AG20443 (cell line): ENCODE data around the gene SLC24A4.

ENCODE experiments used
- DNase-seq: peaks from one replicate; pipeline ENCODE4 v3.0.0; 2012; ENCODE audit warnings: low spot score, mixed read lengths

SLC24A4 gene

DNA sequence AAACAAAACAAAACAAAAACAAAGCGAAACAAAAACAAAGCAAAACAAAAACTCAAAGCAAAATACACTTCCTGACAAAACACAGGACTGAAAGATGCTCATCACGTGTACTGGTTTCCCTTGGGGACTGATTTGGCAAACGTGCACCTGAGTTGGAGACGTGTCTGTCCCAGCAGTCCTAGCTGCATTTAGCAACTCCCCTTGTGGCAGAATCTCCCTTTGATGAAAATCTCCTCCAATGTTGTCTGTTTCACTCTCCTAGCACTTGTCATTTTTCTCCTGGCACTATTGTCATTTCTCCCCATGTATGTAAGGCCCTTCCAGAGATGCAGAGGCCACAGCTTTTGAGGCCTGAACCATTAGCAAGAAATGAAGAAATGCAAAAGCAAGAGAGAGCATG, 6.8 kb upstream of the SLC24A4 start:
- DNase-seq = no peak

- no peak for DNase-seq
Measured at GRCh38 chr14:92316937-92317336, 6.0 kb upstream of the SLC24A4 start.

DNA sequence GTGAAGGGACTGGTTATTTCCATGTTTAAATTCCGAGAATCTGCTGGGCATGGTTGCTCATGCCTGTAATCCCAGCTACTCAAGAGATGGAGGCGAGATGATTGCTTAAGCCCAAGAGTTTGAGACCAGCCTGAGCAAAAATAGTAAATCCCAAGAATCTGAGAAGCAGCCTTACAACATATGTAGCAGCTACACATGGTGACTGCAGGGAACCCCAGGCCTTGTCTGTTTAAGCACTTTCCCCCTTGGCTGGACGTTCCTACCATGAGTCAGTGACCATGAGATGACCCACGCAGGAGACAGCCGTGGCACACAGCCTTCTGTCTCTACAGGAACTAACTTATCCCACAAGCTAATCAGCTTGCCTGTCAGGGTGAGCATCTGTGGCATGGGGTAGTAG, 5.5 kb upstream of the SLC24A4 start:
- peak; percentile 58 for DNase-seq

DNA sequence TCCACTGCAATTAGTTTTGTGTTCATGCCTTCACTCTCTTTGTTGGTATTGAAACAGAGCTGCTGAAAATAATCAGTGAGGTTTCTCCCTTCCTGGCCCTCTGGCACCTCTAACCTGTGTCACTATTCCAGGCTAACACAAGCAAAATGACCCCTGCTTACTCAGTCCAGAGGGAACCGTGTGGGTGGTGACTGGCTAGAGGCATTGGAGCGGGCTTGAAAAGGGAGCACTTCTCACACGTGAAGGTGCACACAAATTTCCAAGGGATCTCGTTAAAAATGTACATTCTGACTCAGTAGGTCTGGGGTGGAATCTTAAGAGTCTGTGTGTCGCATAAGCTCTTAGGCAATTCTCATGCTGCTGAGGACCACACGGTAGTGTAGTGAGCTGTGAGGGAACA, 1.3 kb upstream of the SLC24A4 start:
- DNase-seq = no peak

DNA sequence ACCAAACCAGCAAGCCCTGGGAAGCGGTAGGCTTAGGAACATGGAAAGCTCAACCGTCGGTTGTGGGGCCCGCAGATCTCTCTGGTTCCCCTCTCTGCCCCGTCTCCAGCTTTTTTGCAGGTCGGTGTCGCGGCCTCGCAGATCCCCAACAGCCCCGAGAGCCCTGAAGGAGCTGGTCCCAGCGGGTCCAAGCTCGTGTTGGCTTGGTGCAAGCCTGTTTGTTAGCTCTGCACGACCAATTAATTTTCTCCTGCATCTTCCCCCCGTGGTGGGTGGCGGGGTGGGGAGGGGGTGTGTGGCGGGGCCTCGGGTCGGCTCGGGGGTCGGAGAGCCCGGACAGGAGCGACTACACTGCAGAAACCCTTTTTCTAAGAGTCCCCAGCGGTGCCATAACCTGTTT, 449 bp upstream of the SLC24A4 start:
- DNase-seq = no peak

- DNase-seq = no peak
Measured at GRCh38 chr14:92323916-92324818, 1.2 kb downstream of the SLC24A4 start.

DNA sequence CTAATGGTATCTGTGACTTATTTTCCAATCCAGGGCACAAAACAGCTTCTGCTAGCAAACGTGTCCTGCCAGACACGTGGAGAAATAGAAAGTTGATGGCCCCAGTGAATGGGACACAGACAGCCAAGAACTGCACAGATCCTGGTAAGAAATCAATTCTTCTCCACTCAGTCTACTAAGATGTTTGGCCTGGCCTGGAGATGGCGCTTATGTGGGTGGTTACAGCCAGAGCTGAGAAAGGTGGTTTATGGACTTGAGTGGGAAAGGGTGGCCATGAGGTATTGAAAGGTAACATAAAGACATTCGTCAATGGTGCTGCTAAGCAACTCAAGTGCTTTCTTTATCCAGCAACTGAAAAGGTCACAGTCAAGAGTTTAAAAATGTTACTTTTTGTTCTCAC, 2.9 kb downstream of the SLC24A4 start:
- no peak for DNase-seq

GRCh38 chr14:92328664-92329255, 5.8 kb downstream of the SLC24A4 start:
- DNase-seq = no peak

GRCh38 chr14:92334050-92334449, 11.1 kb downstream of the SLC24A4 start:
- no peak for DNase-seq

- DNase-seq = no peak
Measured at GRCh38 chr14:92336363-92336762, 13.4 kb downstream of the SLC24A4 start.

DNA sequence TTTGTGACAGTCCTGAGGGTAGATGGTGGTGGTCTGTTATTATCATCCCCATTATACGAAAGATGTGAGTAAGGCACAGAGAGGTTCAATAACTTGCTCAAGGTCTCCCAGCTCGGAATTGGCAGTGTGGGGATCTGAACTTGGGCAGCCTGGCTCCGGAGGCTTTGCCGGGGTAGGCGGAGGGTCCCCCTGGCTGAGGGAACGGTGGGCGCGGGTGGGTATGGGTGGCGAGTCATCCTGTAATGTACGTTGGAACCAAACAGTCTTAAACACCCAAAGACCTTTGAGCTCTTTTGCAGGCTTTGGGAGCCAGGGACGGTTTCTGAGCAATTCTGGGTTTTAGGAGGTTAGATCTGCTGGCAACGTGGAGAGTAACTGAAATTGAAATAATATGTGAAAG, 16.5 kb downstream of the SLC24A4 start:
- DNase-seq = no peak

- DNase-seq = no peak
Measured at GRCh38 chr14:92340071-92340470, 17.1 kb downstream of the SLC24A4 start.

- no peak for DNase-seq
Measured at GRCh38 chr14:92340931-92341330, 18.0 kb downstream of the SLC24A4 start.

GRCh38 chr14:92341791-92342190, 18.8 kb downstream of the SLC24A4 start:
- no peak for DNase-seq

GRCh38 chr14:92348154-92348553, 25.2 kb downstream of the SLC24A4 start:
- no peak for DNase-seq

- no peak for DNase-seq
Measured at GRCh38 chr14:92351750-92352149, 28.8 kb downstream of the SLC24A4 start.

DNA sequence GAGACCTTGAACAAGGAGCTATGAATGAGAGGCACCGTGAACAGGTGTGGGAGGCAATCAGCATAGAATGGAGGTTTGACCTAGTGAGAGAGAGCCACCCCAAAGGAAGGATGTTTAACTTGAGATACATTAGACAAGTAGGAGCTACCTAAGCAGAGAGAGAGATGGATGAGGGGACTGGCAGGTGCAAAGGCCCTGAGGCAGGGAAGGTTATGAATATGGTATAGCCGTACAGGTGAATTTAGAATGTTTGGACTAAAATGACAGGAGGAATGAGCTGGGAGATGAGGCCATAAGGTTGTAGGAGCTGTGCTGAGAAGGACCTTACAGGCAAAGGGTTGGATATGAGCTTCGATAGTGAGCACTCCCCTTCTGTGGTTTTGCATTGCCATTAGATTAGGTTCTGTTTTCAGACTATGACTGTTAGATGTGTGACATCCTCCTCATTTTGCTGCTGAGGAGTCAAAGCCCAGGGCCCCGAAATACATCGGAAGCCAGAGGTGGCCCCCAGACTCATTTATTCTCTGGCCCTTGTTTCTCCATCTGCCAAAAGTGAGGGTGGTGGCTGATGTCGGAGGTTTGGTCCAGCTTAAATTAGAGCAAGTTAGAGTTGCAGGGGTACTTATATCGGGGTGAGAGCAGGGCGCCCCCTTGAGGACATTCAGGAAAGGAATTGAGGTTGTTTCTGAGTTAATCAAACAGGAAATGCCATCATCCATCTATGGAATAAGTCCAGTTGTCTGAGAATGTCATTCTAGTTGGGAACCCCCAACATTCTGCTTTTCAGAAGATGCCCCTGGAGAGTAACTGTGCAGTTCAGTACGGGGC, 29.4 kb downstream of the SLC24A4 start:
- no peak for DNase-seq

DNA sequence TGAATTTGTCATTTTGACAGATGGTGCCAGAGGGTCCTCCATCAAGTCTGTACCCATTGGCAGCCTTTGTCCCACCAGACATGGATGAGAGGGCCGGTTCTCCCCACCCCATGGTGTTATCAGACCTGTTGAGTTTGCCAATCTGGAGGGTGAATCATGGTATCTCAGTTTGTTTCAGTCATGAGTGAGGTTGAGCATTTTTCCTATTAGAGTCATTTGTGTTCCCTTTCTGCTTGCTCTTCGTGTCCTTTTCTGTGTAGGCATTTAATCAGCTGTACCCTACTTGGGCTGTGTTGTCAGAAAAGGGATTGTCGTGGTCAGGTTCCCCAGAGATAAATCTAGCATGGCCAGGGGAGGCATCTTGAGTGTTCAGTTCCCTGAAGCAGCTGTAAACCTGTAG, 30.5 kb downstream of the SLC24A4 start:
- DNase-seq = no peak

GRCh38 chr14:92356677-92357076, 33.7 kb downstream of the SLC24A4 start:
- no peak for DNase-seq

- DNase-seq = no peak
Measured at GRCh38 chr14:92360651-92361370, 37.8 kb downstream of the SLC24A4 start.

DNA sequence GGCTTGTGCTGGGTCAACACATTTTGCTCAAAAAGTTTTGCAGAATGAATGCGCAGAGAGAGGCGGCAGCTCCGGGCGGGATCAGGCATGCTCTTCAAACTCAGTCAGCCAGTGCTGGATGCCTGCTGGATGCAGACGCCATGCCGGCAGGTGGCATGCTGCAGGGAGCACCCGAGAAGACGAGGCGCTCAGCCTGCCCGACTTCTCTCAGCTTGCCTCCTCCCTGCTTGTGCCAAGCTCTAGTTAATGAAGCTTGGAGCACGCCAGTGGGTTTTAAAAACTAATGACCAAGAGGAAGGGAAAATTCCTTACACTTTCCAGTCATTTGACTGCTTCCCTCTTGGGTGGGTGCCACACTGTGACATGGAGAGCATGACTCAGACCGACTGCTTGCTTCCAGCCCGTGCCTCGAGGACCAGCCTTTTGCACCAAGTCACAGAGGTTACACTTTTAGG, 39.8 kb downstream of the SLC24A4 start:
- peak; percentile 90 for DNase-seq

DNA sequence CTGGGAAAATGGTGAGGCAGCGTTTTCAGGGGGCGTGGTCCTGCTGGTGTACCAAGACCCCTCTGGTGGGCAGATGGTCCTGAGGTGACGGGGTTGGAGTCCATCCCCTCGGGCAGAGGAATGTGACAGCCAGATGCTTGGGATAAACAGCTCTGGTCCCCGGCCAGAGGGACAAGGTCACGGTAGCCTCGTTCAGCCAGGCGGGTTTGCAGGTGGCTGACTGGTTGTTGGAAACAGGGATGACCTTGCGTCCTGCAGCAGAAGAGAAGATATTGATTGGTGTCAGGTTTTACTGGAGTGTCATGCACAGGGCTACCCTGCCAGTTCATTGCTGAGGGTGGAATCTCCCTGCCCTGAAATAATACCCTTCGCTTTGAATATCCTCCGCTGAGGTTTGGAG, 43.3 kb downstream of the SLC24A4 start:
- no peak for DNase-seq
